Common myeloid progenitor, CD34-positive (primary cell): Measurements from ENCODE around the gene DDR1.
A peak's percentile ranks its signal among the peaks of the same experiment; 100 is the strongest.
"Not testable (repeated sequence)": the region's sequence is repeated elsewhere in the genome, so short reads cannot be mapped to it uniquely, and the experiment has no call there.

ENCODE experiments used
- CTCF ChIA-PET: fragments of 350-600 bp; sonication (Branson Sonifier 250); formaldehyde crosslinking; loops from one replicate; lab custom pipeline; 2021; ENCODE audit warnings: antibody characterized with exemption; lab: Charles Lee
- POLR2A ChIA-PET: fragments of 350-600 bp; sonication (Branson Sonifier 250); formaldehyde crosslinking; loops from one replicate; lab custom pipeline; 2021; ENCODE audit warnings: antibody characterized with exemption; lab: Charles Lee
- DNase-seq, 3 donors: peaks; one replicate each; pipeline versions ENCODE4 v3.0.0 to v3.0.0-alpha.2; 2013
- H3K27ac ChIP-seq, 2 experiments: 1 replicate in 1 of 2; 2 replicates in 1 of 2; pipeline ENCODE4 v1.7.0; 2013; ENCODE audit warnings: inconsistent platforms in 2 of 2, low read length in 2 of 2, mild to moderate bottlenecking in 2 of 2, low read depth in 1 of 2, moderate library complexity in 1 of 2; ENCODE audit not compliant: severe bottlenecking in 2 of 2, insufficient read depth in 1 of 2, poor library complexity in 1 of 2
- H3K27me3 ChIP-seq, 5 experiments: replicated peaks in 2 of 5; 1 replicate in 3 of 5; 2 replicates in 2 of 5; pipeline versions ENCODE4 v1.6.1 to v1.7.0; 2013; ENCODE audit warnings: low read length in 4 of 5, mild to moderate bottlenecking in 2 of 5, moderate library complexity in 2 of 5, inconsistent platforms in 1 of 5; ENCODE audit not compliant: insufficient read depth in 5 of 5, control insufficient read depth in 4 of 5
- H3K36me3 ChIP-seq, 4 experiments: 1 replicate in 2 of 4; 2 replicates in 2 of 4; pipeline versions ENCODE4 v1.6.1 to v1.7.0; 2013; ENCODE audit warnings: low read length in 3 of 4, control low read depth in 1 of 4, mild to moderate bottlenecking in 1 of 4; ENCODE audit not compliant: control insufficient read depth in 4 of 4, insufficient read depth in 4 of 4
- H3K4me1 ChIP-seq, 4 experiments: 1 replicate in 3 of 4; 2 replicates in 1 of 4; pipeline versions ENCODE4 v1.6.1 to v1.7.1; 2013; ENCODE audit warnings: low read length in 3 of 4, mild to moderate bottlenecking in 3 of 4, control low read depth in 1 of 4, inconsistent platforms in 1 of 4, moderate library complexity in 1 of 4; ENCODE audit not compliant: control insufficient read depth in 4 of 4, insufficient read depth in 4 of 4; ENCODE audit errors: control extremely low read depth in 1 of 4
- H3K4me3 ChIP-seq, 7 experiments: 1 replicate in 4 of 7; 2 replicates in 3 of 7; pipeline versions ENCODE4 v1.5.1 to v1.7.0; 2013; ENCODE audit warnings: mild to moderate bottlenecking in 7 of 7, low read length in 6 of 7, moderate library complexity in 6 of 7, inconsistent platforms in 2 of 7, low read depth in 2 of 7, control low read depth in 1 of 7; ENCODE audit not compliant: insufficient read depth in 4 of 7, control insufficient read depth in 1 of 7; ENCODE audit errors: extremely low read depth in 1 of 7
- H3K9me3 ChIP-seq, 5 experiments: 1 replicate in 4 of 5; 2 replicates in 1 of 5; pipeline versions ENCODE4 v1.6.1 to v1.7.1; 2013; ENCODE audit warnings: low read length in 4 of 5, mild to moderate bottlenecking in 2 of 5, inconsistent platforms in 1 of 5, low read depth in 1 of 5, moderate library complexity in 1 of 5; ENCODE audit not compliant: control insufficient read depth in 4 of 5, insufficient read depth in 2 of 5; ENCODE audit errors: control extremely low read depth in 1 of 5
- WGBS: methylation state at CpG from one replicate; pipeline ENCODE4 v1.1.5; 2013; ENCODE audit not compliant: insufficient coverage; 5-methylcytosine and 5-hydroxymethylcytosine counted together

The DDR1 gene

GRCh38 chr6:30910473-30910872, 26.2 kb downstream of the DDR1 start:
- ChIA-PET POLR2A (interaction anchor here (0.6 kb wide), 1 partner anchor 272 kb away, joined by 3 read pairs; no protein-coding TSS in a partner anchor), CTCF (interaction anchor here (0.6 to 11.1 kb wide), 6 partner anchors 85 to 205 kb away, joined by 3 to 119 read pairs (median 4); no protein-coding TSS in a partner anchor)
- Histone ChIP-seq H3K4me1 (peaks cover 8 to 32% (median 29%) of the 10 kb centered on the region in 4 experiments), H3K36me3 (peaks cover 3 to 34% (median 24%) of the 10 kb centered on the region in 4 experiments)
- H3K9me3 ChIP-seq, H3K4me3 ChIP-seq, DNase-seq, H3K27ac ChIP-seq, H3K27me3 ChIP-seq: not testable (repeated sequence)
- 100% methylated on average over 8 of the region's 12 CpGs for WGBS

- no peak for DNase-seq
- ChIA-PET CTCF (interaction anchor here (0.9 to 11.1 kb wide), 15 partner anchors 10 to 216 kb away, joined by 3 to 119 read pairs (median 4); partner anchors contain the start of gene DDR1), POLR2A (interaction anchor here (1.0 kb wide), 1 partner anchor 84 kb away, joined by 3 read pairs; no protein-coding TSS in a partner anchor)
- H3K9me3 ChIP-seq: no peaks in the 10 kb centered on the region
- peaks cover 3 to 46% (median 35%) of the 10 kb centered on the region in 4 experiments for H3K36me3 ChIP-seq
- H3K4me3 ChIP-seq: peak overlapping the region in 1 of 7 experiments; percentile 87
- 98% methylated on average over 7 of the region's 8 CpGs for WGBS
- H3K4me1 ChIP-seq: peaks cover 8 to 34% (median 31%) of the 10 kb centered on the region in 4 experiments
- H3K27me3 ChIP-seq: no peaks in the 10 kb centered on the region
- H3K27ac ChIP-seq: no peak overlapping the region
Observed at GRCh38 chr6:30912746-30913520, 28.6 kb downstream of the DDR1 start.

GRCh38 chr6:30913721-30914075, 29.4 kb downstream of the DDR1 start:
- DNase-seq: no peak
- Histone ChIP-seq H3K4me1 (peaks cover 2 to 28% (median 26%) of the 10 kb centered on the region in 4 experiments), H3K4me3 (peak overlapping the region in 6 of 7 experiments; percentile 15 to 88 (median 80)), H3K9me3 (no peaks in the 10 kb centered on the region), H3K27me3 (no peaks in the 10 kb centered on the region), H3K27ac (peak overlapping the region in 1 of 2 experiments; percentile 67), H3K36me3 (peaks cover 3 to 48% (median 36%) of the 10 kb centered on the region in 4 experiments)
- 25% methylated on average over 29 of the region's 31 CpGs for WGBS
- ChIA-PET POLR2A (interaction anchor here (1.0 kb wide), 1 partner anchor 85 kb away, joined by 3 read pairs; no protein-coding TSS in a partner anchor), CTCF (interaction anchor here (0.9 to 11.1 kb wide), 16 partner anchors 9 to 216 kb away, joined by 3 to 119 read pairs (median 5); partner anchors contain the start of gene DDR1)

- DNase-seq: peak; percentile 85 to 88 (median 86)
Observed at GRCh38 chr6:30914076-30914853, 29.9 kb downstream of the DDR1 start, which contains the start of gene VARS2. Gene VARS2, plus strand, starts transcription at chr6:30914238. Its CDS starts 599 bp downstream, at chr6:30914837.

GRCh38 chr6:30914854-30915590, 30.7 kb downstream of the DDR1 start:
- peaks cover 0 to 23% (median 22%) of the 10 kb centered on the region in 4 experiments for H3K4me1 ChIP-seq
- POLR2A ChIA-PET: interaction anchor here (0.6 to 0.8 kb wide), 3 partner anchors 25 to 172 kb away, joined by 3 to 4 read pairs (median 3); no protein-coding TSS in a partner anchor
- no peaks in the 10 kb centered on the region for H3K9me3 ChIP-seq
- H3K36me3 ChIP-seq: peaks cover 3 to 57% (median 39%) of the 10 kb centered on the region in 4 experiments
- no peaks in the 10 kb centered on the region for H3K27me3 ChIP-seq
- H3K27ac ChIP-seq: peak overlapping the region in 1 of 2 experiments; percentile 67
- CTCF ChIA-PET: interaction anchor here (0.6 to 11.1 kb wide), 32 partner anchors 9 to 285 kb away, joined by 3 to 119 read pairs (median 5); partner anchors contain the start of genes DDR1, MUCL3 and PSORS1C1
- peak overlapping the region in 6 of 7 experiments; percentile 15 to 88 (median 80) for H3K4me3 ChIP-seq
- WGBS: 54% methylated on average over 12 of the region's 17 CpGs
- peak in 1 of 3 donors; percentile 13 for DNase-seq

More at GRCh38 chr6:30914076-30914853, 29.9 kb downstream of the DDR1 start, which contains the start of gene VARS2:
- CTCF ChIA-PET: interaction anchor here (0.5 to 11.1 kb wide), 26 partner anchors 9 to 284 kb away, joined by 3 to 119 read pairs (median 6); partner anchors contain the start of genes DDR1 and MUCL3
- H3K4me1 ChIP-seq: peaks cover 0 to 23% (median 22%) of the 10 kb centered on the region in 4 experiments
- H3K27ac ChIP-seq: peak within 1 kb of the TSS in 1 of 2 experiments; percentile 67
- POLR2A ChIA-PET: interaction anchor here (0.6 to 1.0 kb wide), 3 partner anchors 62 to 172 kb away, joined by 3 to 4 read pairs (median 3); no protein-coding TSS in a partner anchor
- no peaks in the 10 kb centered on the region for H3K9me3 ChIP-seq
- H3K36me3 ChIP-seq: peaks cover 3 to 50% (median 37%) of the 10 kb centered on the region in 4 experiments
- H3K27me3 ChIP-seq: no peaks in the 10 kb centered on the region
- H3K4me3 ChIP-seq: peak within 1 kb of the TSS; percentile 15 to 88 (median 76)
- WGBS: under 1% methylated on average over 44 of the region's 52 CpGs
